RWPE2 (cell line): ENCODE data around the gene ZNF441.

ENCODE experiments used
- ATAC-seq: fragments of 200-7000 bp; cut with Tn5 transposase; 3 replicates; pipeline ENCODE4 v1.9.1; 2021; ENCODE audit warnings: low read depth
- DNase-seq: peaks from one replicate; pipeline ENCODE4 v3.0.0-alpha.2; 2020; ENCODE audit warnings: low spot score
- H3K27ac ChIP-seq: fragments of 450-650 bp; 2 replicates; pipeline ENCODE4 v1.5.1; 2017; ENCODE audit warnings: mild to moderate bottlenecking; ENCODE audit not compliant: poor library complexity, severe bottlenecking
- H3K27me3 ChIP-seq: fragments of 250-450 bp; sonication (Bioruptor Pico); 2 replicates; pipeline ENCODE4 v1.5.1; 2021; ENCODE audit warnings: mild to moderate bottlenecking, moderate library complexity; ENCODE audit not compliant: insufficient read depth, poor library complexity, severe bottlenecking
- H3K36me3 ChIP-seq: fragments of 250-450 bp; sonication (Bioruptor Pico); 2 replicates; pipeline ENCODE4 v1.5.1; 2020; ENCODE audit warnings: low read depth, mild to moderate bottlenecking, moderate library complexity
- H3K4me1 ChIP-seq: fragments of 250-450 bp; sonication (Bioruptor Pico); 2 replicates; pipeline ENCODE4 v1.5.1; 2021; ENCODE audit warnings: mild to moderate bottlenecking, moderate library complexity; ENCODE audit not compliant: insufficient read depth, poor library complexity, severe bottlenecking
- H3K4me3 ChIP-seq: fragments of 250-450 bp; sonication (Bioruptor Pico); 2 replicates; pipeline ENCODE4 v1.5.1; 2021; ENCODE audit warnings: mild to moderate bottlenecking, moderate library complexity; ENCODE audit not compliant: severe bottlenecking
- H3K9me3 ChIP-seq: fragments of 250-450 bp; sonication (Bioruptor Pico); 2 replicates; pipeline ENCODE4 v1.5.1; 2021; ENCODE audit warnings: mild to moderate bottlenecking, moderate library complexity; ENCODE audit not compliant: severe bottlenecking
- TF ChIP-seq, protein P1 (sequence below): fragments of 450-650 bp; IDR thresholded peaks from one replicate; pipeline ENCODE4 v1.5.1; 2017; ENCODE audit warnings: mild to moderate bottlenecking, moderate library complexity; ENCODE audit not compliant: poor library complexity, severe bottlenecking

Gene ZNF441

GRCh38 chr19:11832253-11832912 lies 65.6 kb downstream of the ZNF441 start:
- DNase-seq: no peak
- no peak for ATAC-seq

GRCh38 chr19:11833541-11833940 lies 66.7 kb downstream of the ZNF441 start:
- Histone ChIP-seq H3K27me3 (no peaks in the 10 kb centered on the region), H3K4me1 (no peaks in the 10 kb centered on the region), H3K4me3 (no peak overlapping the region), H3K27ac (no peak overlapping the region), H3K36me3 (peaks cover 60% of the 10 kb centered on the region), H3K9me3 (peaks cover 30% of the 10 kb centered on the region)
- no peak for ATAC-seq
- TF ChIP-seq, protein P1, sequence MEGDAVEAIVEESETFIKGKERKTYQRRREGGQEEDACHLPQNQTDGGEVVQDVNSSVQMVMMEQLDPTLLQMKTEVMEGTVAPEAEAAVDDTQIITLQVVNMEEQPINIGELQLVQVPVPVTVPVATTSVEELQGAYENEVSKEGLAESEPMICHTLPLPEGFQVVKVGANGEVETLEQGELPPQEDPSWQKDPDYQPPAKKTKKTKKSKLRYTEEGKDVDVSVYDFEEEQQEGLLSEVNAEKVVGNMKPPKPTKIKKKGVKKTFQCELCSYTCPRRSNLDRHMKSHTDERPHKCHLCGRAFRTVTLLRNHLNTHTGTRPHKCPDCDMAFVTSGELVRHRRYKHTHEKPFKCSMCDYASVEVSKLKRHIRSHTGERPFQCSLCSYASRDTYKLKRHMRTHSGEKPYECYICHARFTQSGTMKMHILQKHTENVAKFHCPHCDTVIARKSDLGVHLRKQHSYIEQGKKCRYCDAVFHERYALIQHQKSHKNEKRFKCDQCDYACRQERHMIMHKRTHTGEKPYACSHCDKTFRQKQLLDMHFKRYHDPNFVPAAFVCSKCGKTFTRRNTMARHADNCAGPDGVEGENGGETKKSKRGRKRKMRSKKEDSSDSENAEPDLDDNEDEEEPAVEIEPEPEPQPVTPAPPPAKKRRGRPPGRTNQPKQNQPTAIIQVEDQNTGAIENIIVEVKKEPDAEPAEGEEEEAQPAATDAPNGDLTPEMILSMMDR: no peak
- DNase-seq: no peak

More at GRCh38 chr19:11832253-11832912, 65.6 kb downstream of the ZNF441 start:
- Histone ChIP-seq H3K27me3 (no peaks in the 10 kb centered on the region), H3K36me3 (peaks cover 70% of the 10 kb centered on the region), H3K9me3 (peaks cover 34% of the 10 kb centered on the region), H3K4me1 (no peaks in the 10 kb centered on the region), H3K27ac (no peak overlapping the region), H3K4me3 (no peak overlapping the region)
- TF ChIP-seq, protein P1: no peak
